AG09319 (cell line): ENCODE measurements around the gene TLCD1.

ENCODE experiments used
- DNase-seq: peaks from one replicate; pipeline ENCODE4 v3.0.0-alpha.2; 2010; ENCODE audit warnings: low read depth; ENCODE audit errors: extremely low read depth
- CTCF ChIP-seq: IDR thresholded peaks from 2 replicates; pipeline ENCODE4 v1.5.1; 2011; ENCODE audit warnings: low read depth, mild to moderate bottlenecking, inconsistent platforms, low read length, moderate library complexity

Gene TLCD1

DNA sequence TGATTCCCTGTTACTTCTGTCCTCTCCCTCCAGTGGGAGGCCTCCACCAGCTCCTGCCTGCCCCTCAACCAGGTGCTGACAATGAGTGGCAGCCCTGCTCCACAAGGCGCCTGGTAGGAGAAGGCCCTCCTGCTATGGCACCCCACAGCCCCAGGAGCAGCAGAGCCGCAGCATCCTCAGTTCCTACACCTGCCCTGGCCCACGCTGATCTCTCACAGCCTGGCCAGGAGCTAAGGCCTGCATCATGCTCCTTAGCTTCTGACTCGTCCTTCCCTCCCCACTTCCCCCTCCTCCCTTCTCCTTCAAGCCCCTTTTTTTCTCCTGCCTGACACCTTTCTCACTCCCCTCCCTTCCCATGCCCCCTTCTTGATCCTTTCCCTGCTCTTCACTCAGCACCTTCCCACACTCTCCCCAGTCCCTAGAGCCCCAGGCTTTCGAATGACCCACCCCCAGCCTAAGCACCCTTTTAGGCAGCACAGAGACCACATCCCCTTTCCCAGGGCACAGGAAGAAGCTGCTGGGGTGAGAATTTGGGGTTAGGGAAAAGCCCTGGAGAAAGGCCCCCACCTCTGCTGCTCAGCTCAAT is 20.9 kb downstream of the TLCD1 start:
- no peak for DNase-seq
- no peak for TF ChIP-seq CTCF

DNA sequence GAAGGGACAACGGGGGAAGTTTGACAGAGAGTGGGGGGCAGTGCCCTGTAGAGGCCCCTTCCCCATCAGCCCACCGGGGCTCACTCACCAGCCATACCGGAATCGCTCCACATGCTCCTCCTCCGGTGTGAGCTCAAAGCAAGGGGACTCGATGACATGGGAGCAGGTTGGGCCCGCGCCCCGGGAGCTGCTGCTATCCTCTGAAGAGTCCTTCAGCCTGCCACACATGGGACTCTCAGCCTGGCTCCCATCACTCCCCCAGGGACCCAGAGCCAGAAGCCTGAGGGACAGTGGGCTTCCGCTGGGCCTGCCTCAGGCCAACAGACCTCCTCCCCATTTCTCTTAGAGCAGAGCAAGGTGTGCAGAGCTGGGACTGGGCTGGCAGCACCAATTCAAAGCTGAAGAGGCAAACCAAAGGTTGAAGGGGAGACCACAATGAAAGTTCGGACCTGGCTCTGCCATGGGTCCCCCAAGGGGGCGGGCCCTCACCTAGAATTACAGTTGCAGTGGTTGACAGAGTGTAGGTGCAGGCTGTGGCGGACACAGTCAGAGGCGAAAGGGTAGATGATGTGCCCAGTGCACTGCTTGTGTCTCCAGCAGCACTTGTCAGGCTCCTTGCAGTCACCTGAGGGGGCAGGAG is 21.7 kb downstream of the TLCD1 start:
- DNase-seq, result no peak
- no peak for TF ChIP-seq CTCF

DNA sequence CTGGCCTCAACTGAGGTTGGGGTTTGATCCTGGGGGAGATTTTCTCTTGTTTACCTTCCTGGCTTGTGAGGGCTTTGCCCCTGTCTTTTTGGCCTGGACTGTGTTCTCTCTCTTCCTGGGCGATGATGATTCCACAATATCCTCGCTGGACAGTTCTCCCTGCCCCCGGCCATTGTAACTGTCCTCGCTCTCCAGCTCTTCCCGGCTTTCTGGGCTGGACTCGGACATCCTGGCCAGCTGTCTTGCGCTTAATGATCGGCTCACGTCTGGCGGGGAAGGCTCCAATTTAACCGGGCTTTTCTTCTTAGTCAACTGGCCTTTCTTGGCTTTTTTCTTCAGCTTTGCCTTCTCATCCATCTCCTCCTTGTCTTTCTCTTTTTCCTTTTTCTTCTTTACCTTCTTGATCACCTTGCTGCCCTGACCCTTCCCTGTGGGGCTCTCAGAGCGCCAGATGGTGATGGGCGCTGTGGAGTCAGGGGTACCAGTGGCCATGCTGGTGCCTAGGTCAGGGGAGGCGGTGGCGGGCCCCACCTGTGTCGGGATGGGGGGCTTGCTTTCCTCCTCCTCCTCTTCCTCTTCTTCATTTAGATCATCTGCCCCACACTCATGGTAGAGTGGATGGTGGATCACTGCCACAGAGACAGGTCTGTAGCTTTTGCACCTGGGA is 22.3 kb downstream of the TLCD1 start:
- TF ChIP-seq CTCF, result no peak
- no peak for DNase-seq

- TF ChIP-seq CTCF, result no peak
- DNase-seq, result no peak
These were observed 23.3 kb downstream of the TLCD1 start for GRCh38 chr17:28702752-28703150.

DNA sequence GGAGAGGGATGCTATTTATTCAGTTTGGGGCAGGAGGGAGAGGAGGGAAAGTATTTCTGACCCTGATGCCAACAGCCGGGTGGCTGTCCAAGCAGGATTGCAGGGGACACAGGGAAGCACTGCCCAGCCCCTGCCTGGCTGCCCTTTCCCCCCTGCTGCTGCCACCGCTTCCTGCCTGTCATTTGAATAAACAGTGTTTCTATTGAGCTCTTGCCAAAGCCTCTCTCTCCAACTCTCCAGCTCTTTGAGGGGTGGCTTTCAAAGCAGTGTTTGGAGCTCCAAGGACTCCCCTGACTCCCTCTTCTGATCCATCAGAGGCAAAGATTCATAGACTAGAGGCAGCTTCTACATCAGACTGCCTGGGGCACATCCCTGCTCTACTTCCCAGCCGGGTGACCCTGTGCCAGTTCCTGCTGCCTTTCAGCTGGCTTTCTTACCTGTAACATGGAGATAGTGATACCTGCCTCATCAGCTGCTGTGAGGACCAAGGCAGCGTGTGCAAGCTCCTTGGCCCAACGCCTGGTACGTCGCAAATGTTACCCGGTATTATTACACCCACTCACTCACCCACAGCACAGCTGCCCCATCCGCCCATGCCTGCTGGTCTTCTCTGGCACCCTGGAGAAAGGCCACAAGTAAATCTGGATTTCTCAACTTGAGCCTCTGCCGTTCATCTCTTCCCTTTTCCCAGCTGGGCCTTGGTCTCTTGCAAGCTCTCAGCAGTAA is 23.8 kb downstream of the TLCD1 start:
- DNase-seq, result no peak
- TF ChIP-seq CTCF, result no peak

DNA sequence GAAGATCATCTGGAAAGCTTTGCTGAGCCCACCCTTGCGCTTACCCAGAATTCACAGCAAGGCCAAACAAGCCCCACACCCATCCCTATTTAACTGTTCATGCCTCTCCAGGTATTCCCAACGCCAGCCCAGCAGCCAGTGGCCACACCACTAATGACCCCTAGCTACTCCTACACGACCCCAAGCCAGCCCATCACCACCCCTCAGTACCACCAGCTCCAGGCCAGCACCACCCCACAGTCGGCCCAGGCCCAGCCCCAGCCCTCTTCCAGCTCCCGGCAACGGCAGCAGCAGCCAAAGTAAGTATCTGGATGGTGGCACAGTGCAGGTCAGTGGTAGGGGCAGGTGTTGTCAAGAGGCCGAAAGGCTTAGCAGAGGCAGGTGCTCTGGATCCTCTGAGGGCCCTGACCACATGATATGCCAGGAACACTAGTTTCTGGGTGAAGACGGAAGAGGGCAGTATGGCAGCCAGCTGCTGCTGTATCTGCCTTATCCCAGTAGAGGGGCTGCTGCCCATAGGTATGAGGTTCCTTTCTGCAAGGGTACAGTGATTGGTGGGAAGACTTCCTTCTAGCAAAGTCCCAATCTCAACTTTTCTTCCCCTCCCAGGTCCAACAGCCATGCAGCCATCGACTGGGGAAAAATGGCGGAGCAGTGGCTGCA is 25.1 kb downstream of the TLCD1 start:
- DNase-seq, result no peak
- no peak for TF ChIP-seq CTCF

- no peak for DNase-seq
- TF ChIP-seq CTCF, result no peak
These were observed 25.8 kb downstream of the TLCD1 start for GRCh38 chr17:28700278-28700677.
